NCI-H1417 (cell line): ENCODE data around the gene CHAC1.

Experiments used
- DNase-seq, 3 experiments: peaks; one replicate each; lab custom pipeline; 2025; lab: John Stamatoyannopoulos, UW

Gene CHAC1

GRCh38 chr15:40985541-40986330, 32.5 kb downstream of the CHAC1 start:
- DNase-seq, result no peak

GRCh38 chr15:40986820-40987219, 33.5 kb downstream of the CHAC1 start:
- DNase-seq, result no peak

GRCh38 chr15:40988156-40988555, 34.9 kb downstream of the CHAC1 start:
- DNase-seq, result no peak

GRCh38 chr15:40990080-40990479, 36.8 kb downstream of the CHAC1 start:
- DNase-seq, result no peak

- DNase-seq, result no peak
Measured at GRCh38 chr15:40990789-40991188, 37.5 kb downstream of the CHAC1 start.

GRCh38 chr15:40991355-40991754, 38.1 kb downstream of the CHAC1 start:
- DNase-seq, result no peak

- no peak for DNase-seq
Measured at GRCh38 chr15:40992241-40992741, 39.0 kb downstream of the CHAC1 start.

- DNase-seq, result no peak
Measured at GRCh38 chr15:40992825-40993224, 39.6 kb downstream of the CHAC1 start.

GRCh38 chr15:40995656-40996055, 42.4 kb downstream of the CHAC1 start:
- DNase-seq, result no peak

- no peak for DNase-seq
Measured at GRCh38 chr15:40999190-40999589, 45.9 kb downstream of the CHAC1 start.

- DNase-seq, result no peak
Measured at GRCh38 chr15:41001524-41002214, 48.4 kb downstream of the CHAC1 start.

GRCh38 chr15:41004490-41004889, 51.2 kb downstream of the CHAC1 start:
- peak in 2 of 3 experiments; percentile 23 to 80 for DNase-seq
